Measurements from ENCODE around the gene IGFBP4. TPM values are rescaled to one million over a fixed set of nuclear protein-coding genes. Genes with fewer than 3 reads are reported as not detected.

Gene IGFBP4
- polyA plus RNA-seq, 1 of the 3 experiments (the other 2 are of a cell fraction), result 128 TPM

DNA sequence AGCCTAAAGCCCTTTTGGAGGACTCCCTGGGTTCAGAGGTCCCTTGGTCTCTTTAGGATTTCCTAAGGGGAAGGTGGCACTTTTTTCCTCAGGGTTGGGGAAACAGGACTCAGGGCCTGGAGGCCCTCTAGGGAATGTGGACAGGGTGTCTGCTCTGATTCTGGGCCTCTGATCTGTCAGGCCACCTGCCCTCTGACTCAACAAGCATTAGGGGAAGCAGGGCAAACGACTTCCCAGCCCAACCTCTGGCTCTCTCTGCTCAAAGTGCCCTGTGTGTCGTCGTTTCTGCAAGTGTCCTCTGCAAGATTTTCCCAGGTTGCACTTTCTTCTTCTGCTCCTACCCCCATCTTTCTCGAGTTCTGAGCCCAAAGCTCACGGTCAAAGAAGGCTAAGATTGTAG, 6.6 kb upstream of the IGFBP4 start:
- H3K4me3 ChIP-seq (ENCODE audit: low read depth in 2 of 2, low read length in 1 of 2), result no peak overlapping the region
- no peaks in the 10 kb centered on the region for H3F3A ChIP-seq (replicated peaks; ENCODE audit: insufficient read depth)
- no peaks in the 10 kb centered on the region for H4K20me1 ChIP-seq (ENCODE audit: insufficient read depth)
- 76% methylated on average over 5 of the region's 5 CpGs for WGBS (ENCODE audit: low lambda C conversion rate)
- ChIA-PET POLR2A (interaction anchor here (1.0 kb wide), 1 partner anchor 14 kb away, joined by 3 read pairs; no protein-coding TSS in a partner anchor), CTCF (interaction anchor here (1.5 to 18.2 kb wide), 6 partner anchors 19 to 119 kb away, joined by 3 to 332 read pairs (median 228); no protein-coding TSS in a partner anchor)
- no peak overlapping the region for H3K4me2 ChIP-seq
- no peak for TF ChIP-seq RXRA (IDR thresholded peaks at IDR 0.05; ENCODE audit: borderline replicate concordance, low read depth)
- TF ChIP-seq SIN3A (IDR thresholded peaks at IDR 0.05; ENCODE audit: borderline replicate concordance, low read depth, low read length), result no peak
- no peak for TF ChIP-seq FOXM1 (IDR thresholded peaks at IDR 0.05; ENCODE audit: low read depth)
- TF ChIP-seq FOSL2 (IDR thresholded peaks at IDR 0.05; ENCODE audit: borderline replicate concordance, low read depth), result no peak
- no peak for TF ChIP-seq FOXJ3 (CRISPR knock-in tag; IDR thresholded peaks at IDR 0.05)
- no peak for TF ChIP-seq MAX (IDR thresholded peaks at IDR 0.05; ENCODE audit: low read depth)
- no peak for TF ChIP-seq PBX3 (IDR thresholded peaks at IDR 0.05)
- no peak for TF ChIP-seq ELF1 (IDR thresholded peaks at IDR 0.05)
- no peak for TF ChIP-seq TCF12 (IDR thresholded peaks at IDR 0.05)
- no peak for TF ChIP-seq ZBTB33 (IDR thresholded peaks at IDR 0.05; ENCODE audit: borderline replicate concordance, low read depth)
- TF ChIP-seq MEF2A (IDR thresholded peaks at IDR 0.05; ENCODE audit: borderline replicate concordance, low read depth), result no peak
- no peak for TF ChIP-seq CHD2 (IDR thresholded peaks at IDR 0.05; ENCODE audit: low read length, partially characterized antibody)
- no peak for TF ChIP-seq GABPA (IDR thresholded peaks at IDR 0.05; ENCODE audit: low read depth)
- TF ChIP-seq EP300 (IDR thresholded peaks at IDR 0.05; ENCODE audit: borderline replicate concordance in 1 of 2, low read depth in 1 of 2, low read length in 1 of 2), result no peak
- H3K79me2 ChIP-seq (ENCODE audit: insufficient read depth), result no peaks in the 10 kb centered on the region
- H3K27me3 ChIP-seq (ENCODE audit: insufficient read depth), result no peaks in the 10 kb centered on the region
- H3K4me1 ChIP-seq (ENCODE audit: control insufficient read depth in 1 of 2, insufficient read depth in 2 of 2, low read depth in 1 of 2, low read length in 1 of 2), result peaks cover 9 to 34% of the 10 kb centered on the region in 2 experiments; a peak in 3 of 4 replicates
- DNase-seq, result no peak
- H2AFZ ChIP-seq (ENCODE audit: low read depth), result no peak overlapping the region
- H3K9ac ChIP-seq, result no peak overlapping the region
- no peak overlapping the region for H3K27ac ChIP-seq (ENCODE audit: low read depth in 2 of 2, low read length in 1 of 2)
- no peaks in the 10 kb centered on the region for H3K36me3 ChIP-seq (replicated peaks in 1 of 2; ENCODE audit: control insufficient read depth in 1 of 2, insufficient read depth in 2 of 2, low read length in 1 of 2)
- no peaks in the 10 kb centered on the region for H3K9me3 ChIP-seq
- no peaks in the 10 kb centered on the region for H3K9me2 ChIP-seq

- no peaks in the 10 kb centered on the region for H3K79me2 ChIP-seq (ENCODE audit: insufficient read depth)
- no peaks in the 10 kb centered on the region for H3K9me3 ChIP-seq
- ChIA-PET POLR2A (interaction anchor here (1.0 kb wide), 1 partner anchor 13 kb away, joined by 3 read pairs; no protein-coding TSS in a partner anchor), CTCF (interaction anchor here (1.5 to 18.2 kb wide), 7 partner anchors 18 to 119 kb away, joined by 3 to 332 read pairs (median 202); no protein-coding TSS in a partner anchor)
- peaks cover 9 to 29% of the 10 kb centered on the region in 2 experiments; a peak in 3 of 4 replicates for H3K4me1 ChIP-seq (ENCODE audit: control insufficient read depth in 1 of 2, insufficient read depth in 2 of 2, low read depth in 1 of 2, low read length in 1 of 2)
- H4K20me1 ChIP-seq (ENCODE audit: insufficient read depth), result no peaks in the 10 kb centered on the region
- no peaks in the 10 kb centered on the region for H3F3A ChIP-seq (replicated peaks; ENCODE audit: insufficient read depth)
- no peak for DNase-seq
- H3K27ac ChIP-seq (ENCODE audit: low read depth in 2 of 2, low read length in 1 of 2), result no peak overlapping the region
- TF ChIP-seq RXRA (IDR thresholded peaks at IDR 0.05; ENCODE audit: borderline replicate concordance, low read depth) (no peak), FOXM1 (IDR thresholded peaks at IDR 0.05; ENCODE audit: low read depth) (no peak), SMC3 (IDR thresholded peaks at IDR 0.05; ENCODE audit: low read depth, low read length) (no peak), JUND (IDR thresholded peaks at IDR 0.05) (no peak), GABPA (IDR thresholded peaks at IDR 0.05; ENCODE audit: low read depth) (no peak), RCOR1 (IDR thresholded peaks at IDR 0.05; ENCODE audit: low read length) (no peak), NFIC (IDR thresholded peaks at IDR 0.05; ENCODE audit: borderline replicate concordance) (no peak), YY1 (IDR thresholded peaks at IDR 0.05; ENCODE audit: low read depth) (no peak), RFX5 (IDR thresholded peaks at IDR 0.05; ENCODE audit: low read length) (no peak), USF1 (IDR thresholded peaks at IDR 0.05; ENCODE audit: borderline replicate concordance, low read depth) (no peak), SIN3A (IDR thresholded peaks at IDR 0.05; ENCODE audit: borderline replicate concordance, low read depth, low read length) (no peak), TEAD4 (IDR thresholded peaks at IDR 0.05; ENCODE audit: borderline replicate concordance, insufficient read depth) (no peak), EP300 (IDR thresholded peaks at IDR 0.05; ENCODE audit: borderline replicate concordance in 1 of 2, low read depth in 1 of 2, low read length in 1 of 2) (no peak)
- TF ChIP-seq, protein P1, sequence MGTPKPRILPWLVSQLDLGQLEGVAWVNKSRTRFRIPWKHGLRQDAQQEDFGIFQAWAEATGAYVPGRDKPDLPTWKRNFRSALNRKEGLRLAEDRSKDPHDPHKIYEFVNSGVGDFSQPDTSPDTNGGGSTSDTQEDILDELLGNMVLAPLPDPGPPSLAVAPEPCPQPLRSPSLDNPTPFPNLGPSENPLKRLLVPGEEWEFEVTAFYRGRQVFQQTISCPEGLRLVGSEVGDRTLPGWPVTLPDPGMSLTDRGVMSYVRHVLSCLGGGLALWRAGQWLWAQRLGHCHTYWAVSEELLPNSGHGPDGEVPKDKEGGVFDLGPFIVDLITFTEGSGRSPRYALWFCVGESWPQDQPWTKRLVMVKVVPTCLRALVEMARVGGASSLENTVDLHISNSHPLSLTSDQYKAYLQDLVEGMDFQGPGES (IDR thresholded peaks at IDR 0.05; ENCODE audit: low read depth, low read length), result no peak
- H3K9ac ChIP-seq, result no peak overlapping the region
- H3K9me2 ChIP-seq, result no peaks in the 10 kb centered on the region
- H3K36me3 ChIP-seq (replicated peaks in 1 of 2; ENCODE audit: control insufficient read depth in 1 of 2, insufficient read depth in 2 of 2, low read length in 1 of 2), result no peaks in the 10 kb centered on the region
- no peaks in the 10 kb centered on the region for H3K27me3 ChIP-seq (ENCODE audit: insufficient read depth)
- WGBS (ENCODE audit: low lambda C conversion rate), result 95% methylated on average over 5 of the region's 5 CpGs
- no peak overlapping the region for H3K4me3 ChIP-seq (ENCODE audit: low read depth in 2 of 2, low read length in 1 of 2)
- H2AFZ ChIP-seq (ENCODE audit: low read depth), result no peak overlapping the region
- no peak overlapping the region for H3K4me2 ChIP-seq
These were observed 6.0 kb upstream of the IGFBP4 start for GRCh38 chr17:40437095-40437732.
